GM21825 (cell line): ENCODE measurements around the gene PRLHR.

Experiments
- ATAC-seq: cut with Tn5 transposase; IDR thresholded peaks from one replicate; pipeline ENCODE4 v1.9.1; 2021; ENCODE audit warnings: mild to moderate bottlenecking, moderate library complexity; ENCODE audit not compliant: unreplicated experiment

Gene PRLHR

GRCh38 chr10:118564114-118564513 lies 31.3 kb downstream of the PRLHR start:
- ATAC-seq = no peak

GRCh38 chr10:118563373-118563890 lies 32.0 kb downstream of the PRLHR start:
- ATAC-seq = no peak

GRCh38 chr10:118562851-118563250 lies 32.6 kb downstream of the PRLHR start:
- no peak for ATAC-seq

GRCh38 chr10:118557946-118558345 lies 37.5 kb downstream of the PRLHR start:
- ATAC-seq = no peak

- ATAC-seq = no peak
These were observed 43.8 kb downstream of the PRLHR start for GRCh38 chr10:118551535-118552100.

GRCh38 chr10:118547282-118547681 lies 48.2 kb downstream of the PRLHR start:
- no peak for ATAC-seq

- no peak for ATAC-seq
These were observed 49.0 kb downstream of the PRLHR start for GRCh38 chr10:118546479-118546878.

DNA sequence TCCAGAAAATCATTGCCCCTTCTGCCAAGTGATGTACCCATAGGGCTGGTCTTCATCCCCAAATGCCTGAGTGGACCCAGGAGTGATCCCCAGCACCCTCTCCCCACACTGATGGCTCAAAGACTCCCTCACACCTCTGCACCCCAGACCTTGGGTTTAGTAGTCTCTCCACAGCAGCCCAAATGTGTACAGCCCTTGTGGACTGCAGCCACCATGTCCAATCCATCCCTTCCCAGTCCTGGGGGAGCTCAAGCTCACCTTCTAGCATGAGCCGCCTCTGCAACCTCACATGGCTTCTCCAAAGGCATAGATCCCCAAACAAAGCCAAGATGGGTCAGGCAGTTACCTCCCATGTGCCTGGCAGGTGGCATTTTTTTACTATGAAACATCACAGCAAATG lies 50.1 kb downstream of the PRLHR start:
- no peak for ATAC-seq

DNA sequence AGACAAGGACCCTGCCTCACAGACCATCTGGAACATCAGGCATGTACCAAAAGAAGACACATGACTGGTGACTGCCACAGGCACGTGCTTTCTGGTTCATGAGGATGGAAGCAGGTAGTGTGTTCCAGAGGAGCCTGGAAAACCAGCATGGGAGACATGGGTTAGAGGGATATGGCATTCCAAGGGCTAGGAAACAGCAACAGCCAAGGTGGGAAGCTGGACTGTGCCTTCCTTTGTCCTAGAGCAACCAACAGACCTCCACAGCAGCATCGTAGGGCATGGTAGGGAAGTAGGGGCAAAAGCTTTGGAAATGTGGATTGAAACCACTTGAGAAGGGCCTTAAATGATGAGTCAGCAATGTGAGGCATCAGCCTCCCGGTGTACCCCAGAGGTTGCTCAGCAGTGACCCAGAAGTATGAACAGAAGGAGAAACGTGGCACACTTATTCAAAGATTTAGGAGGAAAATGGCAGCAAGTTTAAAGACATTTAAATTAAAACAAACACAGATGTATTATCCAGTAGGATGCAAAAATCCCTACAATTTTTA lies 51.0 kb downstream of the PRLHR start:
- no peak for ATAC-seq

GRCh38 chr10:118543714-118544400 lies 51.6 kb downstream of the PRLHR start:
- peak; percentile 76 for ATAC-seq

DNA sequence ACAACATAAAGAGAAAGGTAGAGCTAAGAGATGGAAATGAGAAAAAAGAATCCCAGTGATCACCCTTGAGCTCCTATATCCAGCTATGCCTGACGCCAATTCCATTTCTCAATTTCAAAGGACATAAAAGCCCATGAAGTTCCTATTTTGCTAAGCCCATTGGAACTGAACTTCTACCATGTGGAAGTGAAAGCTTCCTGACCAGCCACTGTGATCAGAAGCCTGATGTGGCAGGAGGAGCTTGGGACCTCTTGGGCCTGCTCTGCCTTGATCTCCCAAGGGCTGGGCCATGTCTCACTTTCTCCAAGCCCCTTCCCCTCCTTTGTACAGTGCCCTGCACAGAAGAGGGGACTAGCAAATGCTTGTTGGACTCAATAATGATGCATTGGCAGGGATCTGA lies 52.7 kb downstream of the PRLHR start:
- ATAC-seq = no peak

- no peak for ATAC-seq
These were observed 53.2 kb downstream of the PRLHR start for GRCh38 chr10:118542205-118542604.

DNA sequence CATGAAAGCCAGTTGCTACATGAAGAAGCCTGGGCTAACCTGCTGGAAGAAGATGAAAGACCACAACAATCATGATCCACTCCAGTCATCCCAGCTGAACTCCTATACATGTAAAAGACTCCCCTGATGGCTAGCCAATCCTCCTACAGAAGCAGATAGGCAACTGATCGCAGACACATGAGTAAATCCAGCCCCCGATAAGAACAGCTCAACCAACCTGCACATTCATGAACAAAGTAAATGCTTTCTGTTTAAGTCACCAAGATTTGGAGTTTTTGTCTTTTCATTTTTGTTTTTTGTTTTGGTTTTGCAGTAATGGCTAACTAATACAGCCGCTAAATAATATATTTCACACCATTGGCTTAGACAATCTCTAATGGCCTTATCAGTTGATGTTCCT lies 53.7 kb downstream of the PRLHR start:
- no peak for ATAC-seq
